Astrocyte (in vitro differentiated cells and primary cell): Measurements from ENCODE around the gene VASN. TPM values are rescaled to one million over a fixed set of nuclear protein-coding genes. Genes with fewer than 3 reads are reported as not detected.
"Not testable (repeated sequence)": the region's sequence is repeated elsewhere in the genome, so short reads cannot be mapped to it uniquely, and the experiment has no call there.

Experiments used
- DNase-seq: peaks from one replicate; pipeline ENCODE4 v3.0.0-alpha.2; 2010; ENCODE audit warnings: low read depth
- FAIRE-seq: peaks from 2 replicates; lab custom pipeline; 2011; peaks lifted over from hg19 to GRCh38; lab: Jason Lieb, UNC
- H2AFZ ChIP-seq: 2 replicates; pipeline ENCODE4 v1.6.0; 2012; ENCODE audit warnings: low read depth, low read length, inconsistent platforms
- H3K27ac ChIP-seq: 2 replicates; pipeline ENCODE4 v1.5.1; 2011; ENCODE audit warnings: low read depth, low read length, inconsistent platforms
- H3K27me3 ChIP-seq: 2 replicates; pipeline ENCODE4 v1.6.0; 2011; ENCODE audit warnings: low read length, inconsistent platforms; ENCODE audit not compliant: insufficient read depth
- H3K36me3 ChIP-seq: 2 replicates; pipeline ENCODE4 v1.5.1; 2011; ENCODE audit warnings: low read length, inconsistent platforms; ENCODE audit not compliant: insufficient read depth
- H3K4me1 ChIP-seq: 2 replicates; pipeline ENCODE4 v1.5.1; 2011; ENCODE audit warnings: low read length, inconsistent platforms; ENCODE audit not compliant: insufficient read depth
- H3K4me2 ChIP-seq: 2 replicates; pipeline ENCODE4 v1.6.0; 2012; ENCODE audit warnings: low read length, inconsistent platforms
- H3K4me3 ChIP-seq: 2 replicates; pipeline ENCODE4 v1.5.1; 2011; ENCODE audit warnings: low read depth, mild to moderate bottlenecking, low read length, inconsistent platforms; ENCODE audit not compliant: insufficient read depth
- H3K79me2 ChIP-seq: 2 replicates; pipeline ENCODE4 v1.6.0; 2012; ENCODE audit warnings: mild to moderate bottlenecking, low read length, inconsistent platforms; ENCODE audit not compliant: insufficient read depth
- H3K9ac ChIP-seq: 2 replicates; pipeline ENCODE4 v1.6.0; 2012; ENCODE audit warnings: mild to moderate bottlenecking, low read length, inconsistent platforms
- H3K9me3 ChIP-seq: 2 replicates; pipeline ENCODE4 v1.5.1; 2012; ENCODE audit warnings: low read depth, mild to moderate bottlenecking, low read length, inconsistent platforms; ENCODE audit not compliant: insufficient read depth
- H4K20me1 ChIP-seq: 2 replicates; pipeline ENCODE4 v1.6.0; 2012; ENCODE audit warnings: low read length, inconsistent platforms; ENCODE audit not compliant: insufficient read depth
- H3K27ac Mint-ChIP-seq: one replicate; pipeline ENCODE4 v1.8.0; 2021; ENCODE audit warnings: mild to moderate bottlenecking, mixed read lengths; ENCODE audit not compliant: unreplicated experiment
- H3K27me3 Mint-ChIP-seq: one replicate; pipeline ENCODE4 v1.8.0; 2021; ENCODE audit warnings: low read depth, mixed read lengths; ENCODE audit not compliant: unreplicated experiment
- H3K36me3 Mint-ChIP-seq: one replicate; pipeline ENCODE4 v1.8.0; 2021; ENCODE audit warnings: low read depth, mixed read lengths; ENCODE audit not compliant: unreplicated experiment
- H3K4me1 Mint-ChIP-seq: one replicate; pipeline ENCODE4 v1.8.0; 2021; ENCODE audit warnings: low read depth, mixed read lengths; ENCODE audit not compliant: unreplicated experiment
- H3K4me3 Mint-ChIP-seq: one replicate; pipeline ENCODE4 v1.8.0; 2021; ENCODE audit warnings: mild to moderate bottlenecking, moderate library complexity, mixed read lengths; ENCODE audit not compliant: unreplicated experiment
- H3K9me3 Mint-ChIP-seq: one replicate; pipeline ENCODE4 v1.8.0; 2021; ENCODE audit warnings: mild to moderate bottlenecking, mixed read lengths; ENCODE audit not compliant: unreplicated experiment
- EZH2 ChIP-seq: IDR thresholded peaks from 2 replicates; pipeline ENCODE4 v1.6.1; 2012; ENCODE audit warnings: mild to moderate bottlenecking, low read length, inconsistent platforms; ENCODE audit not compliant: insufficient read depth
- total RNA-seq: library from RNA; stranded (reverse); gene quantifications from 2 replicates; pipeline ENCODE4 v1.2.1, GENCODE V29; 2021
- TF ChIP-seq, protein P1 (sequence below): IDR thresholded peaks from 2 replicates; pipeline ENCODE4 v1.5.1; 2011; ENCODE audit warnings: low read depth, mild to moderate bottlenecking, inconsistent platforms, low read length, moderate library complexity; ENCODE audit not compliant: insufficient read depth

The VASN gene
- total RNA-seq, 1 donor from 2014 or later, result 32.0 TPM

DNA sequence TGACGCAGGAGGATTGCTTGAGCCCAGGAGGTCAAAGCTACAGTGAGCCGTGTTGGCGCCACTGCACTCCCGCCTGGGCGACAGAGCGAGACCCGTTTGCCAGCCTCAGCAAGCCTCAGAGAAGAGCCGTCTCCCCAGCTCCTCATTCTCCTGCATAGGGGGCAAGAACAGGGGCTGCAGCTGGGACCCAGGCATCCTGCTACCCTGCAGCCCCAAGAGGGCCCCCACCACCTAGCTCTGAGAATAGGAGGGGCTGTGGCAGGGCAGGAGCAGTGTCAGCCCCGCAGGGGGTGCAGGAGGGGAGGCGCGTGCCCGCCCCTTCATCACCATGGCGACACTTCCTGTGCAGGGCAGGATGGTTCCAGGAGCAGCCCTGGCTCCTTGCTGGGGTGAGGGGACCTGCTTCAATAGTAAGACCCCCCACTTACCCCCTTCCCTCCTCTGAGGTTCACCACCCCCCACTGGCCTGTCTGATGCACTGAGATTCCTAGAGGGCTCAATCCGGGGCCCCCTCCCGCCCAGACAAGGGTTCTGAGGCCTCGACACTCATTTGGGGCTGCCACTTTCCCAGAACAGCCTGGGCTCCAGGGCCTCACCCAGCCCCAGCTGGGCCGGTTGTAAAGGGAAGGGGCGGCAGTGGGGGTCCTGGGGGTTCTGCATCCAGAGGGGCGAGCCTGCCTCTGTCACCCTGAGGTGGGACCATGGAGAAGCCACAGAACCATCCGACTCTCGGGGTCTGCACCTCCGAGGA is 20.2 kb downstream of the VASN start:
- Histone ChIP-seq H2AFZ (no peak overlapping the region), H3K27ac (peak overlapping the region; percentile 43), H4K20me1 (no peaks in the 10 kb centered on the region), H3K79me2 (no peaks in the 10 kb centered on the region), H3K27me3 (no peaks in the 10 kb centered on the region), H3K4me2 (peak overlapping the region; percentile 72), H3K4me1 (peaks cover 53% of the 10 kb centered on the region), H3K36me3 (no peaks in the 10 kb centered on the region), H3K9me3 (no peaks in the 10 kb centered on the region), H3K4me3 (no peak overlapping the region), H3K9ac (peak overlapping the region; percentile 61)
- no peak for DNase-seq
- H3K9me3 Mint-ChIP-seq, result no peaks in the 10 kb centered on the region
- no peak overlapping the region for H3K27ac Mint-ChIP-seq
- no peaks in the 10 kb centered on the region for H3K27me3 Mint-ChIP-seq
- no peak for FAIRE-seq
- no peak overlapping the region for H3K4me3 Mint-ChIP-seq
- H3K36me3 Mint-ChIP-seq, result peaks cover 6% of the 10 kb centered on the region
- TF ChIP-seq, protein P1, sequence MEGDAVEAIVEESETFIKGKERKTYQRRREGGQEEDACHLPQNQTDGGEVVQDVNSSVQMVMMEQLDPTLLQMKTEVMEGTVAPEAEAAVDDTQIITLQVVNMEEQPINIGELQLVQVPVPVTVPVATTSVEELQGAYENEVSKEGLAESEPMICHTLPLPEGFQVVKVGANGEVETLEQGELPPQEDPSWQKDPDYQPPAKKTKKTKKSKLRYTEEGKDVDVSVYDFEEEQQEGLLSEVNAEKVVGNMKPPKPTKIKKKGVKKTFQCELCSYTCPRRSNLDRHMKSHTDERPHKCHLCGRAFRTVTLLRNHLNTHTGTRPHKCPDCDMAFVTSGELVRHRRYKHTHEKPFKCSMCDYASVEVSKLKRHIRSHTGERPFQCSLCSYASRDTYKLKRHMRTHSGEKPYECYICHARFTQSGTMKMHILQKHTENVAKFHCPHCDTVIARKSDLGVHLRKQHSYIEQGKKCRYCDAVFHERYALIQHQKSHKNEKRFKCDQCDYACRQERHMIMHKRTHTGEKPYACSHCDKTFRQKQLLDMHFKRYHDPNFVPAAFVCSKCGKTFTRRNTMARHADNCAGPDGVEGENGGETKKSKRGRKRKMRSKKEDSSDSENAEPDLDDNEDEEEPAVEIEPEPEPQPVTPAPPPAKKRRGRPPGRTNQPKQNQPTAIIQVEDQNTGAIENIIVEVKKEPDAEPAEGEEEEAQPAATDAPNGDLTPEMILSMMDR, result no peak
- no peak for TF ChIP-seq EZH2
- peaks cover 15% of the 10 kb centered on the region for H3K4me1 Mint-ChIP-seq

DNA sequence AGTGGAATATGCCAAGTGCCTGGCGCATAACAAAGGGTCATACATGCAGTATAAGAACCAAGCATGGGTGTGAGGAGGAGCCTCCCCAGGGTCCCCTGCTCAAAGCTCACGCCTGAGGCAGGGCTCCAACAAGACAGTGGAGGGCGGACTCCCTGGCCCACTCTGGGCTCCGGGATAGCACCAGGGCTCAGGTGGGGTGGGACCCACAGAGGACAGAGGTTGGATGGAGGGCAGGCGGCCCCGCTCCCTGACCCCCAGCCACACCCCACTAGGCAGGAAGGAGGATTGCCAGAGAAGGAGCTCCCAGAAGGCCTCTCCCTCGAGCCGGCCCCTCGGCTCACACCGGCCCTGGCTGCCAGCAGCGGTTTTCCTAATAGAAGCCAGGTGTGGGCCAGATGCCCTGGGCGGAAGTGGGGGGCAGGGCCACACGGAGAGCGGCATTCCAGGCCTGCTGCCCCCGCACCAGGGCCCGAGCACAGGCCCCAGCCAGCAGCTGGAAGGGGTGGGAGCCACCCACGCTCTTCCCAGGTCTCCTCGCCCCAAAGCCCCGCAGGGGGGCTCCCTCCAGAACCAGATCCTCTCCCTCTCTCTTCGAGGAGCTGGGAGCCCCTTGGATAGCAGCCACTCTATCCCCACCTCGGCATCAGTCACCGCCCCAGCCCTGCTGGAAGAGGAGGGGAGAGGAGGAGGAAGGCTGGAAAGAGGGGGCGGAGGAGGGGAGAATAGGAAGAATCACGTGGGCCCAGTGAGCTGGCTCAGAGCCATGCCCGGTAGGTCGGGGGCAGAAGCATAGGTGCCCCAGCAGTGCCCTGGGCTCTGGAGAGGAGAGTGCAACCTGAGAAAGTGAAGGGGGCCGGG is 21.0 kb downstream of the VASN start:
- Histone ChIP-seq H3K9ac (peak overlapping the region; percentile 61), H3K27ac (peak overlapping the region; percentile 74), H3K27me3 (no peaks in the 10 kb centered on the region), H3K4me2 (peak overlapping the region; percentile 72), H3K79me2 (no peaks in the 10 kb centered on the region), H3K4me3 (no peak overlapping the region), H2AFZ (no peak overlapping the region), H3K4me1 (peaks cover 44% of the 10 kb centered on the region), H3K36me3 (no peaks in the 10 kb centered on the region), H3K9me3 (no peaks in the 10 kb centered on the region), H4K20me1 (no peaks in the 10 kb centered on the region)
- FAIRE-seq, result no peak
- H3K27ac Mint-ChIP-seq, result peak overlapping the region; percentile 85
- H3K27me3 Mint-ChIP-seq, result no peaks in the 10 kb centered on the region
- no peak overlapping the region for H3K4me3 Mint-ChIP-seq
- DNase-seq, result peak; percentile 72
- H3K36me3 Mint-ChIP-seq, result peaks cover 6% of the 10 kb centered on the region
- no peaks in the 10 kb centered on the region for H3K9me3 Mint-ChIP-seq
- H3K4me1 Mint-ChIP-seq, result peaks cover 10% of the 10 kb centered on the region
- no peak for TF ChIP-seq EZH2

GRCh38 chr16:4393240-4393600 is 21.6 kb downstream of the VASN start:
- H4K20me1 ChIP-seq, result no peaks in the 10 kb centered on the region
- peak overlapping the region; percentile 85 for H3K27ac Mint-ChIP-seq
- no peaks in the 10 kb centered on the region for H3K79me2 ChIP-seq
- peak overlapping the region; percentile 72 for H3K4me2 ChIP-seq
- H3K4me3 Mint-ChIP-seq, result no peak overlapping the region
- H3K27me3 Mint-ChIP-seq, result no peaks in the 10 kb centered on the region
- no peaks in the 10 kb centered on the region for H3K36me3 ChIP-seq
- no peak overlapping the region for H3K4me3 ChIP-seq
- peak overlapping the region; percentile 61 for H3K9ac ChIP-seq
- peak overlapping the region; percentile 74 for H3K27ac ChIP-seq
- peaks cover 9% of the 10 kb centered on the region for H3K4me1 Mint-ChIP-seq
- H3K4me1 ChIP-seq, result peaks cover 38% of the 10 kb centered on the region
- no peak overlapping the region for H2AFZ ChIP-seq
- no peaks in the 10 kb centered on the region for H3K9me3 ChIP-seq
- no peaks in the 10 kb centered on the region for H3K27me3 ChIP-seq
- no peaks in the 10 kb centered on the region for H3K9me3 Mint-ChIP-seq
- peaks cover 6% of the 10 kb centered on the region for H3K36me3 Mint-ChIP-seq
- TF ChIP-seq, protein P1, result no peak
- TF ChIP-seq EZH2, result no peak
- FAIRE-seq (no peak), DNase-seq (no peak)

GRCh38 chr16:4393850-4394249 is 22.2 kb downstream of the VASN start:
- not testable (repeated sequence) for H3K79me2 ChIP-seq, H3K27ac Mint-ChIP-seq, H3K4me3 ChIP-seq, H3K27ac ChIP-seq, H3K36me3 Mint-ChIP-seq, H2AFZ ChIP-seq, H3K9me3 Mint-ChIP-seq, H3K4me2 ChIP-seq, H4K20me1 ChIP-seq, H3K27me3 ChIP-seq, H3K9ac ChIP-seq, FAIRE-seq, H3K27me3 Mint-ChIP-seq, H3K9me3 ChIP-seq, H3K4me1 Mint-ChIP-seq, H3K36me3 ChIP-seq, DNase-seq, H3K4me3 Mint-ChIP-seq
- peaks cover 32% of the 10 kb centered on the region for H3K4me1 ChIP-seq
